NCI-H446 treated with DMSO at 0.1 percent for 48 hours (cell line): ENCODE measurements around the gene PPP1R13B.
A peak's percentile ranks its signal among the peaks of the same experiment; 100 is the strongest.
"Not testable (repeated sequence)": the region's sequence is repeated elsewhere in the genome, so short reads cannot be mapped to it uniquely, and the experiment has no call there.

Experiments
- DNase-seq: peaks from one replicate; lab custom pipeline; 2025; lab: John Stamatoyannopoulos, UW

Gene PPP1R13B

GRCh38 chr14:103847451-103848174 is at the start of gene PPP1R13B:
Gene PPP1R13B (minus strand): TSS chr14:103847575. CDS start chr14:103847307, 268 bp downstream.
- peak; percentile 71 for DNase-seq

GRCh38 chr14:103896578-103896977 is 49.2 kb upstream of the PPP1R13B start:
- DNase-seq, result no peak

GRCh38 chr14:103894723-103895059 is 47.3 kb upstream of the PPP1R13B start:
- DNase-seq, result no peak

- DNase-seq, result no peak
Observed at GRCh38 chr14:103894034-103894722, 46.8 kb upstream of the PPP1R13B start.

GRCh38 chr14:103892247-103892646 is 44.9 kb upstream of the PPP1R13B start:
- no peak for DNase-seq

- no peak for DNase-seq
Observed at GRCh38 chr14:103891667-103892215, 44.4 kb upstream of the PPP1R13B start.

GRCh38 chr14:103890821-103891666 is 43.7 kb upstream of the PPP1R13B start:
- no peak for DNase-seq

- DNase-seq, result no peak
Observed at GRCh38 chr14:103890052-103890371, 42.6 kb upstream of the PPP1R13B start.

GRCh38 chr14:103889313-103890051 is 42.1 kb upstream of the PPP1R13B start:
- DNase-seq, result no peak

GRCh38 chr14:103889002-103889312 is 41.6 kb upstream of the PPP1R13B start:
- not testable (repeated sequence) for DNase-seq

- DNase-seq, result no peak
Observed at GRCh38 chr14:103887557-103888115, 40.3 kb upstream of the PPP1R13B start.

- no peak for DNase-seq
Observed at GRCh38 chr14:103887170-103887501, 39.8 kb upstream of the PPP1R13B start.

- DNase-seq, result no peak
Observed at GRCh38 chr14:103886304-103887169, 39.2 kb upstream of the PPP1R13B start.

GRCh38 chr14:103885509-103885932 is 38.1 kb upstream of the PPP1R13B start:
- DNase-seq, result no peak

- DNase-seq, result no peak
Observed at GRCh38 chr14:103884854-103885253, 37.5 kb upstream of the PPP1R13B start.

GRCh38 chr14:103883263-103883523 is 35.8 kb upstream of the PPP1R13B start:
- DNase-seq, result no peak

GRCh38 chr14:103882503-103883262 is 35.3 kb upstream of the PPP1R13B start:
- no peak for DNase-seq

- DNase-seq, result no peak
Observed at GRCh38 chr14:103881268-103882201, 34.2 kb upstream of the PPP1R13B start.
